Breast epithelium (tissue), 4 donors: Measurements from ENCODE around the gene MMP15. TPM values are rescaled to one million over a fixed set of nuclear protein-coding genes. Genes with fewer than 3 reads are reported as not detected.

ENCODE experiments used
- DNase-seq, 2 donors: peaks; one replicate each; pipeline ENCODE4 v3.0.0-alpha.2; 2019; ENCODE audit warnings: low spot score in 2 of 2
- H3K27ac ChIP-seq, 2 donors: fragments of 200-600 bp; sonication (generic) in 1 of 2; one replicate each; pipeline ENCODE4 v1.5.1; 2016 to 2019; ENCODE audit warnings: mild to moderate bottlenecking in 1 of 2
- H3K27me3 ChIP-seq, 2 donors: fragments of 200-600 bp; sonication (generic) in 1 of 2; one replicate each; pipeline versions ENCODE4 v1.5.1 to v1.6.0; 2017 to 2019; ENCODE audit warnings: control low read depth in 1 of 2, mild to moderate bottlenecking in 1 of 2
- H3K36me3 ChIP-seq: fragments of 200-600 bp; one replicate; pipeline ENCODE4 v1.5.1; 2019
- H3K4me1 ChIP-seq, 2 donors: fragments of 200-600 bp; sonication (generic); one replicate each; pipeline ENCODE4 v1.5.1; 2016 to 2019; ENCODE audit warnings: control low read depth in 1 of 2
- H3K4me3 ChIP-seq, 3 donors: fragments of 200-600 bp; sonication (generic); 1 replicate in 2 of 3; 2 replicates in 1 of 3; pipeline ENCODE4 v1.5.1; 2016 to 2019; ENCODE audit warnings: mild to moderate bottlenecking in 3 of 3, moderate library complexity in 2 of 3
- H3K9me3 ChIP-seq, 2 donors: fragments of 200-600 bp; sonication (generic) in 1 of 2; one replicate each; pipeline ENCODE4 v1.5.1; 2016 to 2019; ENCODE audit warnings: control low read depth in 1 of 2
- POLR2A ChIP-seq: fragments of 450-650 bp; IDR thresholded peaks from one replicate; pipeline ENCODE4 v1.6.1; 2016; ENCODE audit warnings: antibody characterized with exemption, mild to moderate bottlenecking, moderate library complexity
- POLR2AphosphoS5 ChIP-seq, 3 donors: sonication (generic); formaldehyde crosslinking; IDR thresholded peaks; one replicate each; pipeline ENCODE4 v1.6.1; 2017; ENCODE audit warnings: antibody characterized with exemption in 3 of 3
- intact Hi-C: fragments of 100-400 bp; cut with DNase I; formaldehyde crosslinking; loops from one replicate; pipeline ENCODE4 v1.15.1; 2023; ENCODE audit warnings: low total_unique reads
- total RNA-seq, 3 donors: library from RNA; depleted of rRNA; stranded (reverse); fragments of >200 nt; gene quantifications; one replicate each; pipeline ENCODE4 v1.1.0, GENCODE V29; 2016
- TF ChIP-seq, protein P1 (sequence below), 3 donors: fragments of 450-650 bp; IDR thresholded peaks; one replicate each; pipeline ENCODE4 v1.5.1; 2016 to 2017; ENCODE audit warnings: antibody characterized with exemption in 3 of 3, mild to moderate bottlenecking in 3 of 3, moderate library complexity in 3 of 3

The MMP15 gene
- total RNA-seq, 3 donors from 2014 or later, result 4.6 to 5.3 (median 4.8) TPM

DNA sequence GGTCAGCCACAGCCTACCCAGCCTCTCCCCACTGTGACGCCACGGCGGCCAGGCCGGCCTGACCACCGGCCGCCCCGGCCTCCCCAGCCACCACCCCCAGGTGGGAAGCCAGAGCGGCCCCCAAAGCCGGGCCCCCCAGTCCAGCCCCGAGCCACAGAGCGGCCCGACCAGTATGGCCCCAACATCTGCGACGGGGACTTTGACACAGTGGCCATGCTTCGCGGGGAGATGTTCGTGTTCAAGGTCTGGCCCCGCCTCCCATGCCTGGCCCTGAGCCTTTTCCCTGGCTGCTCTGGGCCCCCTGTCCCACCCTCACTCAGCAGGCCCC, 16.0 kb downstream of the MMP15 start:
- no peak overlapping the region for H3K27ac ChIP-seq
- no peaks in the 10 kb centered on the region for H3K9me3 ChIP-seq
- H3K4me1 ChIP-seq, result no peaks in the 10 kb centered on the region
- H3K4me3 ChIP-seq, result no peak overlapping the region
- DNase-seq, result no peak
- H3K36me3 ChIP-seq, result no peaks in the 10 kb centered on the region
- no peaks in the 10 kb centered on the region for H3K27me3 ChIP-seq
- intact Hi-C loops, result no loop called here
- no peak for TF ChIP-seq POLR2AphosphoS5 (IDR thresholded peaks at IDR 0.05)
- TF ChIP-seq, protein P1, sequence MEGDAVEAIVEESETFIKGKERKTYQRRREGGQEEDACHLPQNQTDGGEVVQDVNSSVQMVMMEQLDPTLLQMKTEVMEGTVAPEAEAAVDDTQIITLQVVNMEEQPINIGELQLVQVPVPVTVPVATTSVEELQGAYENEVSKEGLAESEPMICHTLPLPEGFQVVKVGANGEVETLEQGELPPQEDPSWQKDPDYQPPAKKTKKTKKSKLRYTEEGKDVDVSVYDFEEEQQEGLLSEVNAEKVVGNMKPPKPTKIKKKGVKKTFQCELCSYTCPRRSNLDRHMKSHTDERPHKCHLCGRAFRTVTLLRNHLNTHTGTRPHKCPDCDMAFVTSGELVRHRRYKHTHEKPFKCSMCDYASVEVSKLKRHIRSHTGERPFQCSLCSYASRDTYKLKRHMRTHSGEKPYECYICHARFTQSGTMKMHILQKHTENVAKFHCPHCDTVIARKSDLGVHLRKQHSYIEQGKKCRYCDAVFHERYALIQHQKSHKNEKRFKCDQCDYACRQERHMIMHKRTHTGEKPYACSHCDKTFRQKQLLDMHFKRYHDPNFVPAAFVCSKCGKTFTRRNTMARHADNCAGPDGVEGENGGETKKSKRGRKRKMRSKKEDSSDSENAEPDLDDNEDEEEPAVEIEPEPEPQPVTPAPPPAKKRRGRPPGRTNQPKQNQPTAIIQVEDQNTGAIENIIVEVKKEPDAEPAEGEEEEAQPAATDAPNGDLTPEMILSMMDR (IDR thresholded peaks at IDR 0.05), result no peak
- TF ChIP-seq POLR2A, result no peak

DNA sequence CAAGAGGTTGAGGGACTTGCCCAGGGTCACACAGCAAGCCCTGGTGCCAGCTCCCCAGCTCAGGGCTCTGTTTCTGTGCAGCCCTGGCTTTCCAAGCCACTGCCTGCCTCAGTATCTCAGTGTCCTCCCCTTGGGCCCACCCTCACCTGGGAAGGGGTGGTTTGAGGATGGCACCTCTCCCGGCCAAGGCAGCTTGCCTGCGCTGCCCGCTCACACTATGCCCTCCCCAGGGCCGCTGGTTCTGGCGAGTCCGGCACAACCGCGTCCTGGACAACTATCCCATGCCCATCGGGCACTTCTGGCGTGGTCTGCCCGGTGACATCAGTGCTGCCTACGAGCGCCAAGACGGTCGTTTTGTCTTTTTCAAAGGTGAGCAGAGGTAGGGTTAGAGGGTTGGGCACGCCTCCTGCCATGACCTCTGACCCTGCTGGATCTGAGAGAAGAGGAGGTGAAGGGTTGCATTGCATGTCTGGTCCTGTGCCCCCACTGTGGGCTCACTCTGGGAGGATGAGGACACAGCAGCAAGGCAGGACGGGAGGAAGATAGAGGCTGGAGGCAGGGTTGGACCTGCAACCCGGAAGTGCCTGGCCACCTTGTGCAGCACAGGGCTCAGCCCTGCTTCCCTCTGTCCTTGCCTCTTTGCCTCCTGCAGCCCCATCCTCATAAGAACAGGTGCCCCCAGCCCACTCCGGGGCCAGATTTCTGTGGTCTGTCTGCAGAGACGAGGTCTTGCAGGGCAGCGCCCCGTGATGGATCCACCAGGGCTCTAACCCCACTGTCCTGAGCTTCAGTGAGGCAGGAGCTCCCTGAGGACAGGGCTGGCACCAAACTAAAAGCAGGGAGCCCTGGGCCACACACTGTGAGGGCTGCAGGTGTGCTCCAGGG, 16.7 kb downstream of the MMP15 start:
- TF ChIP-seq, protein P1 (IDR thresholded peaks at IDR 0.05), result no peak
- no peak for TF ChIP-seq POLR2A
- TF ChIP-seq POLR2AphosphoS5 (IDR thresholded peaks at IDR 0.05), result no peak
- Histone ChIP-seq H3K27ac (no peak overlapping the region), H3K4me3 (no peak overlapping the region), H3K9me3 (no peaks in the 10 kb centered on the region), H3K27me3 (no peaks in the 10 kb centered on the region), H3K4me1 (no peaks in the 10 kb centered on the region), H3K36me3 (no peaks in the 10 kb centered on the region)
- intact Hi-C loops, result no loop called here
- DNase-seq, result no peak

DNA sequence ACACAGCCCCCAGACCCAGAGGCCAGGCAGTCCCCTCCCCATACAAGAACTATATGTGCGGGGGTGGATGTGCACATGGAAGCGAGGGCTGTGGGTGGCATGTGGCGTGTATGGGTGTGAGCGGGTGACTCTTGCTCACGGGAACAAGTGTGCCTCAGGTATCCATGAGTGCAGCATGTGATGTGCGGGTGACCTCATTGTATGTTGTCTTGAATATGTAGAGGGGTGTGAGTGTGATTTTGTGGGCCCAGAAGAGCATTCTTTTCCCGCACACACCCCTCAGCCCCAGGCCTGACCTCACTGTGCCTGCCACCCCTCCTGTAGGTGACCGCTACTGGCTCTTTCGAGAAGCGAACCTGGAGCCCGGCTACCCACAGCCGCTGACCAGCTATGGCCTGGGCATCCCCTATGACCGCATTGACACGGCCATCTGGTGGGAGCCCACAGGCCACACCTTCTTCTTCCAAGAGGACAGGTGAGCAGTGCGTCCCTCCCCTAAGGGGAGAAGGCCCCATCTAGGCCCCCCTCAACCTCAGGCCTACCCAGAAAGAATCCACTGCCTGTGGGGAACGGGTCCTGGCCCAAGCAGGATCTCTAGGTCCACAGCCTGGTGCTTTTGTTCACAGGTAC, 17.4 kb downstream of the MMP15 start:
- Histone ChIP-seq H3K27me3 (no peaks in the 10 kb centered on the region), H3K36me3 (no peaks in the 10 kb centered on the region), H3K4me3 (no peak overlapping the region), H3K4me1 (no peaks in the 10 kb centered on the region), H3K27ac (no peak overlapping the region), H3K9me3 (no peaks in the 10 kb centered on the region)
- intact Hi-C loops, result no loop called here
- DNase-seq, result no peak
- TF ChIP-seq, protein P1 (IDR thresholded peaks at IDR 0.05), result no peak
- no peak for TF ChIP-seq POLR2AphosphoS5 (IDR thresholded peaks at IDR 0.05)
- no peak for TF ChIP-seq POLR2A

DNA sequence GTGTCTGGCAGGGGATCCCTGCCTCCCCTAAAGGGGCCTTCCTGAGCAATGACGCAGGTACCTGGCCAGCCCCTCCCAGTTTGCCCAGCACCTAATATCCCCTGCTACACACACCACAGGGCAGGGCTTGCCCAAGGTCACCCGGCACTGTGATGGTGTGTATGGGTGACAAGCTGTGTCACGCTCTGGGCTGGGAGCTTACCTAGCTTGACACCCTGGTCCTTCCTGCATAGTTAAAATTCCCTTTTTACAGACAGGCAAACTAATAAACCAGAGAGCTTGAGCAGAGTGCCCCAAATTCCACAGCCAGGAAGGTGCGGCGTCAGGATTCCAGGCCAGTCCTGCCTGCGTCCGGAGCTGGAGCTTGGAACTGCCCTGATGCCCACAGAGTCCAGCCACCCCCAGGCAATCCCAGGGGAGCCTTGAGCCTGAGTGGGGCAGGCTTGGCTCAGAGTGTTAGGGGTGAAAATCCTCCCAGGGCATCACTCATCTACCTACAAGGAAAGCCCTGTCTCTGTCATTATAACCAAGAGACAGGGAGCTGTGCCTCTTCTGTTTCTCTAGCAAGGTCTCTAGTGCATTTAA, 18.1 kb downstream of the MMP15 start:
- H3K27me3 ChIP-seq, result no peaks in the 10 kb centered on the region
- no peak overlapping the region for H3K4me3 ChIP-seq
- TF ChIP-seq, protein P1 (IDR thresholded peaks at IDR 0.05), result no peak
- TF ChIP-seq POLR2A (no peak), POLR2AphosphoS5 (IDR thresholded peaks at IDR 0.05) (no peak)
- no peaks in the 10 kb centered on the region for H3K9me3 ChIP-seq
- H3K4me1 ChIP-seq, result no peaks in the 10 kb centered on the region
- no peaks in the 10 kb centered on the region for H3K36me3 ChIP-seq
- intact Hi-C loops, result no loop called here
- no peak overlapping the region for H3K27ac ChIP-seq
- no peak for DNase-seq
